PC-9 (cell line): Measurements from ENCODE around the gene AGAP9.

Experiments used
- EZH2 ChIP-seq: fragments of 200-600 bp; sonication (generic); IDR thresholded peaks from 2 replicates; pipeline ENCODE4 v1.8.0; 2017; ENCODE audit warnings: antibody characterized with exemption, low read depth
- TF ChIP-seq, protein P1 (sequence below): fragments of 200-600 bp; sonication (generic); conservative IDR thresholded peaks from 2 replicates; pipeline ENCODE4 v1.6.1; 2017; ENCODE audit warnings: mixed run types, antibody characterized with exemption, mild to moderate bottlenecking, moderate library complexity

DNA sequence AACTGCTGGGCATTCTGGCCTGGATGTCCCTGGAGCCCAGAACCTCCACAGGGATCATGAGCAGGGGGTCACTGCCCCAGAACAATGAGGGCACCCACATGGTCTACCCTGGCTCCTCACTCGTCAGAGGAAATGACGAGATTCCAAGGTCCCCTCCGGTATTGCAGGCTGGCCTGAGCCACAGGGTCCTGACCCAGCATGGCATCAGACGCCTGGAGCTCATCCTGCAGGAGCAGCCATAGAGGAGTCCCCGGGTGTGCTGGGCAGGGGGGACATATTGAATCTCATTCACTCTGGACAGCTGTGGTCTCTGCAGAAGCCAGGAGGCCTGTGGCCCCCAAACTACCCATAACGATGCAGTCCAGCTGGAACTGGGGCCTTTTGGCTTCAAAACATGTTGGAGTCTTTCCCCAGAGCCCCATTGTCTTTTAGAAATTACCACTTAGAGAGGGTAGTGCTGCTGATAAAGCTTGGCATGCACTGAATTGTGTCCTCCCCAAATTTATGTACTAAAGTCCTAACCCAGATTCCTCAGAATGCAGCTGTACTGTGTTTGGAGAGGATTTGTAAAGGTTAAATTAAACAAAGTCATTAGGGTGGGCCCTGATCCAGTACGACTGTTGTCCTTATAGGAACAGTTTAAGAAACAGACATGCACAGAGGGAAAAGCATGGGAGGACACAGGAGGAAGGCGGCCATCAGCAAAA, 67.2 kb downstream of the AGAP9 start:
- TF ChIP-seq, protein P1, sequence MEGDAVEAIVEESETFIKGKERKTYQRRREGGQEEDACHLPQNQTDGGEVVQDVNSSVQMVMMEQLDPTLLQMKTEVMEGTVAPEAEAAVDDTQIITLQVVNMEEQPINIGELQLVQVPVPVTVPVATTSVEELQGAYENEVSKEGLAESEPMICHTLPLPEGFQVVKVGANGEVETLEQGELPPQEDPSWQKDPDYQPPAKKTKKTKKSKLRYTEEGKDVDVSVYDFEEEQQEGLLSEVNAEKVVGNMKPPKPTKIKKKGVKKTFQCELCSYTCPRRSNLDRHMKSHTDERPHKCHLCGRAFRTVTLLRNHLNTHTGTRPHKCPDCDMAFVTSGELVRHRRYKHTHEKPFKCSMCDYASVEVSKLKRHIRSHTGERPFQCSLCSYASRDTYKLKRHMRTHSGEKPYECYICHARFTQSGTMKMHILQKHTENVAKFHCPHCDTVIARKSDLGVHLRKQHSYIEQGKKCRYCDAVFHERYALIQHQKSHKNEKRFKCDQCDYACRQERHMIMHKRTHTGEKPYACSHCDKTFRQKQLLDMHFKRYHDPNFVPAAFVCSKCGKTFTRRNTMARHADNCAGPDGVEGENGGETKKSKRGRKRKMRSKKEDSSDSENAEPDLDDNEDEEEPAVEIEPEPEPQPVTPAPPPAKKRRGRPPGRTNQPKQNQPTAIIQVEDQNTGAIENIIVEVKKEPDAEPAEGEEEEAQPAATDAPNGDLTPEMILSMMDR = no peak
- TF ChIP-seq EZH2 = no peak
